ENCODE data around the gene MYH9. TPM values are rescaled to one million over a fixed set of nuclear protein-coding genes. Genes with fewer than 3 reads are reported as not detected.
A peak's percentile ranks its signal among the peaks of the same experiment; 100 is the strongest.

Gene MYH9
- total RNA-seq, 1 donor from 2014 or later: 1,853 TPM

DNA sequence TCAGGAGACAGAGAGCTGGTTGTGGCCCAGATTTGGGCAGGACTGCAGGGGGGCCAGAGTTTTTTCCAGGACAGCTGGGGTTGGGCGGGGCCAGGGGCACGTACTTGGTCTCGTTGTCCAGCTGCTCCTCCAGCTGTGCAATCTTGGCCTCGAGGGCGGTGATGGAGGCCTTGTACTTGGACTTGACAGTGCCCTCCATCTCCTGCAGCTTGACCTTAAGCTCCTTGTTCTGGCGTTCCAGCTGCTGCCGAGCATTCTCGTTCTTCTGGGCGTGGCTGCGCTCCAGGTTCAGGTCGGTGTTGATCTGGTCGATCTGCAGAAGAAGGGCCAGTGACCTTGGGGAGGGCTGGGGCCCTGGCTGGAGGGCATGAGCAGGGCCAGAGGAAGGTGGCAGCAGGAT, 102.8 kb downstream of the MYH9 start:
- TF ChIP-seq, protein P1, sequence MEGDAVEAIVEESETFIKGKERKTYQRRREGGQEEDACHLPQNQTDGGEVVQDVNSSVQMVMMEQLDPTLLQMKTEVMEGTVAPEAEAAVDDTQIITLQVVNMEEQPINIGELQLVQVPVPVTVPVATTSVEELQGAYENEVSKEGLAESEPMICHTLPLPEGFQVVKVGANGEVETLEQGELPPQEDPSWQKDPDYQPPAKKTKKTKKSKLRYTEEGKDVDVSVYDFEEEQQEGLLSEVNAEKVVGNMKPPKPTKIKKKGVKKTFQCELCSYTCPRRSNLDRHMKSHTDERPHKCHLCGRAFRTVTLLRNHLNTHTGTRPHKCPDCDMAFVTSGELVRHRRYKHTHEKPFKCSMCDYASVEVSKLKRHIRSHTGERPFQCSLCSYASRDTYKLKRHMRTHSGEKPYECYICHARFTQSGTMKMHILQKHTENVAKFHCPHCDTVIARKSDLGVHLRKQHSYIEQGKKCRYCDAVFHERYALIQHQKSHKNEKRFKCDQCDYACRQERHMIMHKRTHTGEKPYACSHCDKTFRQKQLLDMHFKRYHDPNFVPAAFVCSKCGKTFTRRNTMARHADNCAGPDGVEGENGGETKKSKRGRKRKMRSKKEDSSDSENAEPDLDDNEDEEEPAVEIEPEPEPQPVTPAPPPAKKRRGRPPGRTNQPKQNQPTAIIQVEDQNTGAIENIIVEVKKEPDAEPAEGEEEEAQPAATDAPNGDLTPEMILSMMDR (IDR thresholded peaks at IDR 0.05): no peak
- Mint-ChIP-seq H3K4me3 (ENCODE audit: unreplicated experiment) (no peak overlapping the region), H3K4me1 (ENCODE audit: low read depth) (peaks cover 13% of the 10 kb centered on the region), H3K9me3 (ENCODE audit: low read depth) (no peaks in the 10 kb centered on the region), H3K27ac (ENCODE audit: unreplicated experiment) (peak overlapping the region; percentile 68), H3K27me3 (ENCODE audit: low read depth) (no peaks in the 10 kb centered on the region), H3K36me3 (ENCODE audit: low read depth) (peaks cover 63% of the 10 kb centered on the region)
- peak; percentile 70 for DNase-seq (ENCODE audit: low spot score)

DNA sequence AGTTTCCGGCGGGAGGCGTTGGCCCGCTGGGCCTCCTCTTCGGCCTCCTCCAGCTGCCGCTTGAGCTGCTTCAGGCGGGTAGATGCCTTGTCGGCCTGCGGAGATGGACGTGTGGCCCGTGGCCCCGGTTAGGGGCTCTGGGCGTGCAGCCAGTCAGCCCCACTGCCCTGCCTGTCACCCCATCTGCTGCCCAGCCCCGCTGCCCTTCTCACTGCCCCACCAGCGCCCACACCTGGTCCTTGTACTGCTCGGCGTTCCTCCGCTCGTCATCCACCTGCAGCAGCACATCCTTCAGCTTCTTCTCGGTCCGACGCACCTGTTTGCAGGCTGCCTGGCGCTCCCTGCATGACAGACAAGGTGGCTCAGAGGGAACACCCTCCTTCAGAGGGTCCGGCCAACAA, 103.6 kb downstream of the MYH9 start:
- Mint-ChIP-seq H3K4me1 (ENCODE audit: low read depth) (peaks cover 11% of the 10 kb centered on the region), H3K27ac (ENCODE audit: unreplicated experiment) (no peak overlapping the region), H3K36me3 (ENCODE audit: low read depth) (peaks cover 63% of the 10 kb centered on the region), H3K4me3 (ENCODE audit: unreplicated experiment) (no peak overlapping the region), H3K9me3 (ENCODE audit: low read depth) (no peaks in the 10 kb centered on the region), H3K27me3 (ENCODE audit: low read depth) (no peaks in the 10 kb centered on the region)
- DNase-seq (ENCODE audit: low spot score): peak; percentile 91
- TF ChIP-seq, protein P1 (IDR thresholded peaks at IDR 0.05): no peak

DNA sequence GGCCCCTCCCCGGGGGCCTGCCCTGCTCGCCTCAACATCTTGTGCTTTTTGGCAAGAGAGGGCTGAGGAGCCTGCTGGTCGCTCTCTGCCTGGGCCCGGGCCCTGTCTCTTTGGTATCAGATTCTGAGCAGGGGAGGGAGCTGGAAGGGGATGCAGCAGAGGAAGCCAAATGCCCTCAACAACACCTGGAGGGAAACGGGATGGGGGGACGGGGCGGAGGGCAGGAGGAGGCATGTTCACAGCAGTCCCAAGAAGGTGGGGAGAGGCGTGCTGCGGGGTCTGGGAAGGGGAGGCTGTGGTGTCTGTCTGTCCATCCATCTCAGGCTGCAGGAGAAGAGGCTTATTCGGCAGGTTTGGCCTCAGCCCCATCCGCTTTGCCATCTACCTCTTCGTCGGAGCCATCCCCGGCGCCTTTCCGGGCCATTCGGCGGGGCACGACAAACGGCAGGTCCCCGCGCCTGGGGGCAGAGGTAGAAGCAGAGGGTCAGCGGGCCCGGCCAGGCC, 105.4 kb downstream of the MYH9 start:
- peaks cover 17% of the 10 kb centered on the region for H3K4me1 Mint-ChIP-seq (ENCODE audit: low read depth)
- peaks cover 55% of the 10 kb centered on the region for H3K36me3 Mint-ChIP-seq (ENCODE audit: low read depth)
- no peaks in the 10 kb centered on the region for H3K27me3 Mint-ChIP-seq (ENCODE audit: low read depth)
- peak; percentile 88 for DNase-seq (ENCODE audit: low spot score)
- no peaks in the 10 kb centered on the region for H3K9me3 Mint-ChIP-seq (ENCODE audit: low read depth)
- H3K27ac Mint-ChIP-seq (ENCODE audit: unreplicated experiment): no peak overlapping the region
- TF ChIP-seq, protein P1 (IDR thresholded peaks at IDR 0.05): no peak
- H3K4me3 Mint-ChIP-seq (ENCODE audit: unreplicated experiment): no peak overlapping the region

DNA sequence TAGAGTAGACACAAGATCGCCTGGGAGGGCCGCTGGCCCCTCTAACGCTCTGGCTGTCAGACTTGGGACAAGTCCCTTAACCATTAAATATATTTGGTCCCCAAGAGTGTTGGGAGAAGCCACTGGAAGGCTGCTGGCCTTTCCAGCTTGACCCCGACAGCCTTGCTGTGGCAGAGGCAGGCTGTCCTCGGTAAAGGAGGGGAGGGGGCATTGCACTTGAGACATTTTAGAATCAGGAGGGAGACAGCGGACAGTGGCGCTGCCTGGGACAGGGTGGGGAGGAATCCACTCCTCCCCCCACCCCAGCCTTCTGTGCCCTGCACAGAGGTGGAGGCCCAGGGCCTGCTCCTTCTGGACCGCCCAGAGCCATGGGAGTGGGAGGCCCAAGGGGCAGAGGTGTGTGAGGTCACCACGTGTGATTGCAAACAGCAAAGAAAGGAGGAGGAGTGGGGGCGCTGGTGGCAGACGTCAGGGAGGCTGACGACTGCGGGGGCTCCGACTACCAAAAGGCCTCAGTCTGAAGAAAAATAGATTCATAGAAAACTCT, 105.9 kb downstream of the MYH9 start:
- H3K4me1 Mint-ChIP-seq (ENCODE audit: low read depth): peaks cover 16% of the 10 kb centered on the region
- peaks cover 52% of the 10 kb centered on the region for H3K36me3 Mint-ChIP-seq (ENCODE audit: low read depth)
- TF ChIP-seq, protein P1 (IDR thresholded peaks at IDR 0.05): no peak
- peak overlapping the region; percentile 12 for H3K27ac Mint-ChIP-seq (ENCODE audit: unreplicated experiment)
- DNase-seq (ENCODE audit: low spot score): peak; percentile 83
- no peaks in the 10 kb centered on the region for H3K9me3 Mint-ChIP-seq (ENCODE audit: low read depth)
- no peak overlapping the region for H3K4me3 Mint-ChIP-seq (ENCODE audit: unreplicated experiment)
- H3K27me3 Mint-ChIP-seq (ENCODE audit: low read depth): no peaks in the 10 kb centered on the region

DNA sequence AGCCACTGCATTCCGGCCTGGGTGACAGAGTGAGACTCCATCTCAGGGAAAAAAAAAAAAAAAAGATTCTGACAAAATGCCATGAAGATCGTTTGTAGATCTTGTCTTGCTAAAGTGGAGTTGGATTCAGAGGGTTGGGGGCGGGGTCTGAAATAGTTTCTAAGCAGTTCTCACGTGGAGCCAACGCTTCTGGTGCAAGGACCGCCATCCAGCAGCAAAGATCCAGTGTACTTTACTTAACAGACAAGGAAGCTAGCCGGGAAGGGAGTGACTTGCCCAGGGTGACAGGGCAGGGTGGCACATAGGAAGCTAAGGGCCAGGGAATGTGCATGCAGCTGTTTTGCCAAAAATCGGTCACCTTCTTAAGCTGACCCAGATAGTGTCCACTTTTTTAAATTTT, 107.4 kb downstream of the MYH9 start:
- Mint-ChIP-seq H3K27ac (ENCODE audit: unreplicated experiment) (peak overlapping the region; percentile 70), H3K36me3 (ENCODE audit: low read depth) (peaks cover 42% of the 10 kb centered on the region), H3K27me3 (ENCODE audit: low read depth) (no peaks in the 10 kb centered on the region), H3K4me3 (ENCODE audit: unreplicated experiment) (peak overlapping the region; percentile 9), H3K9me3 (ENCODE audit: low read depth) (no peaks in the 10 kb centered on the region), H3K4me1 (ENCODE audit: low read depth) (peaks cover 12% of the 10 kb centered on the region)
- DNase-seq (ENCODE audit: low spot score): no peak
- TF ChIP-seq, protein P1 (IDR thresholded peaks at IDR 0.05): no peak
